Measurements from ENCODE around the gene EXOC6B. TPM values are rescaled to one million over a fixed set of nuclear protein-coding genes. Genes with fewer than 3 reads are reported as not detected.

Gene EXOC6B
- total and polyA plus RNA-seq, 2 donors from 2014 or later, result 5.9 to 31.3 TPM

DNA sequence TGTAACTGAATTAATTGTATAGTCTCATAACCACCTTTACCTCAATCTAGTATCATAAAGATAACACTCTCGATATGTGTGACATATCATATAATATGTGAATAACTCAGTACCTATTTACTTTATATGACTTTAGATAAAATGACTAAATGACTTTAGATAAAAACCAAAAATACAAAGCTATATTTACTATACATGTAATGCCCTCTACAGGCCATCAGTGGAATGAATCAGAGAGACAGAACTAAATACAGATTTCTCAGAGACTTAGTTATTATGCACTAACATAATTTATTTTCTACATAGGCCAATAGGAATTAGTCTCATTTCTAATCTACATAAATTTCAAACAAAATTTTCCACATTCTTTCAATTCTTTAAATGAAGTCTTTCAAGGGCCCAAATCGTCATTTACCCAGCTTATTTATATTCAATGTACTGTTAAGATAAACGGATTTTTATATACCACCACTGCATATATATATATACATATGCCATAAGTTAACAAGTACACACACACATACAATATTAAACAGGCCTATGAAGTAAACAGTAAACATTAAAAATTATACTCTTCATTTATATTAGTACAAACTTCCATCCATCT is 219.9 kb downstream of the EXOC6B start:
- no peaks in the 10 kb centered on the region for H3K27me3 ChIP-seq (ENCODE audit: control insufficient read depth, insufficient read depth, low read length)
- TF ChIP-seq, protein P1, sequence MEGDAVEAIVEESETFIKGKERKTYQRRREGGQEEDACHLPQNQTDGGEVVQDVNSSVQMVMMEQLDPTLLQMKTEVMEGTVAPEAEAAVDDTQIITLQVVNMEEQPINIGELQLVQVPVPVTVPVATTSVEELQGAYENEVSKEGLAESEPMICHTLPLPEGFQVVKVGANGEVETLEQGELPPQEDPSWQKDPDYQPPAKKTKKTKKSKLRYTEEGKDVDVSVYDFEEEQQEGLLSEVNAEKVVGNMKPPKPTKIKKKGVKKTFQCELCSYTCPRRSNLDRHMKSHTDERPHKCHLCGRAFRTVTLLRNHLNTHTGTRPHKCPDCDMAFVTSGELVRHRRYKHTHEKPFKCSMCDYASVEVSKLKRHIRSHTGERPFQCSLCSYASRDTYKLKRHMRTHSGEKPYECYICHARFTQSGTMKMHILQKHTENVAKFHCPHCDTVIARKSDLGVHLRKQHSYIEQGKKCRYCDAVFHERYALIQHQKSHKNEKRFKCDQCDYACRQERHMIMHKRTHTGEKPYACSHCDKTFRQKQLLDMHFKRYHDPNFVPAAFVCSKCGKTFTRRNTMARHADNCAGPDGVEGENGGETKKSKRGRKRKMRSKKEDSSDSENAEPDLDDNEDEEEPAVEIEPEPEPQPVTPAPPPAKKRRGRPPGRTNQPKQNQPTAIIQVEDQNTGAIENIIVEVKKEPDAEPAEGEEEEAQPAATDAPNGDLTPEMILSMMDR (IDR thresholded peaks at IDR 0.05; ENCODE audit: borderline replicate concordance, extremely low read depth, insufficient read depth), result peak; percentile 35
- H3K27ac ChIP-seq (ENCODE audit: low read depth in 2 of 2, low read length in 2 of 2), result no peak overlapping the region
- intact Hi-C loops (cut with DNase I), result no loop called here
- FAIRE-seq (peak; percentile 93), DNase-seq (peak in 1 of 5 donors; percentile 3)
- no peaks in the 10 kb centered on the region for H3K36me3 ChIP-seq (ENCODE audit: control insufficient read depth in 2 of 3, insufficient read depth in 3 of 3, low read length in 3 of 3)
- H3K4me3 ChIP-seq (ENCODE audit: low read length in 3 of 3), result no peak overlapping the region
- H3K4me1 ChIP-seq (ENCODE audit: control insufficient read depth in 2 of 3, insufficient read depth in 2 of 3, low read depth in 1 of 3, low read length in 3 of 3), result no peaks in the 10 kb centered on the region
- no peak overlapping the region for H3K9ac ChIP-seq (ENCODE audit: low read length in 3 of 3)
- no peaks in the 10 kb centered on the region for H3K9me3 ChIP-seq (ENCODE audit: control insufficient read depth in 2 of 3, insufficient read depth in 1 of 3, low read length in 3 of 3)

DNA sequence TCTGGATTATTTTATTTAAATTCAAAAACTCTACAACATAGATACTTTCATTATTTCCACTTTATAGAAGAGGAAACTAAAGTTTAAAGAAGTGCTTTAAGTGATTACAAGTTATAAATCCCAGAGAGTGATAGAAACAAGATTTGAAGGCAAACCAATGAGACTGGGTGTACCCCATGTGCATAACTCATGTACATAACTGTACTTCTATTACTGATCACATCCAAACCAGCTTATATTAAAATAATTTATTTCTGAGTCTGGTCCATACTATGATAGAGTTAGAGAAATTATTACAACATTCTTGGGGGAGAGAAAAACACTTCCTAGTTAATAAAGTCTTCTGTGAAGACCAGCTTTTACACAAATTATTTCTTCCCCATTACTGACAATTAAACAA is 221.4 kb downstream of the EXOC6B start:
- no peak for FAIRE-seq

DNA sequence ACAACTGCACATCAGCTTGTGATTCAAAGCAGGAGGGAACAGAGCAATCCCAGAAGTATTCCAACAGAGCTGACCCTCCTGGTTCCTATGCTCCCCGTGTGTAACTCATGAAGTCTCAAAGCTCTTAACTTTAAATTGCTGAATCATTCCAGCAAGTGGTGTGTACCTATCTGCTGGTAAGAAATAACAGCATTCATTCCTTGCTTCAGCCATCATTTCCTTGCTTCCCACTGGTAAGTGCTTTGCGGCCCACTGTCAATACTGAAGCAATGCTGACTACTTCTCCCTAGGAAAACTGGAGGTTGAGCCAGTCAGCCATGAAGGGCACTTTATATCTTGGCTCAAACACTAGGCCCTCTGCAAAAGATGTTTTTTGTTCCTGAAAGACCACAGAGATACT is 222.4 kb downstream of the EXOC6B start:
- no peak overlapping the region for H3K27ac ChIP-seq (ENCODE audit: low read depth in 2 of 2, low read length in 2 of 2)
- TF ChIP-seq, protein P1 (IDR thresholded peaks at IDR 0.05; ENCODE audit: borderline replicate concordance, extremely low read depth, insufficient read depth), result no peak
- no peak for FAIRE-seq

More for the DNA sequence above, 221.4 kb downstream of the EXOC6B start:
- DNase-seq, result no peak
- Histone ChIP-seq H3K9me3 (ENCODE audit: control insufficient read depth in 2 of 3, insufficient read depth in 1 of 3, low read length in 3 of 3) (no peaks in the 10 kb centered on the region), H3K4me1 (ENCODE audit: control insufficient read depth in 2 of 3, insufficient read depth in 2 of 3, low read depth in 1 of 3, low read length in 3 of 3) (no peaks in the 10 kb centered on the region), H3K27me3 (ENCODE audit: control insufficient read depth, insufficient read depth, low read length) (no peaks in the 10 kb centered on the region), H3K27ac (ENCODE audit: low read depth in 2 of 2, low read length in 2 of 2) (no peak overlapping the region), H3K36me3 (ENCODE audit: control insufficient read depth in 2 of 3, insufficient read depth in 3 of 3, low read length in 3 of 3) (no peaks in the 10 kb centered on the region), H3K4me3 (ENCODE audit: low read length in 3 of 3) (no peak overlapping the region), H3K9ac (ENCODE audit: low read length in 3 of 3) (no peak overlapping the region)
- intact Hi-C loops (cut with DNase I), result no loop called here
- TF ChIP-seq, protein P1 (IDR thresholded peaks at IDR 0.05; ENCODE audit: borderline replicate concordance, extremely low read depth, insufficient read depth), result no peak

DNA sequence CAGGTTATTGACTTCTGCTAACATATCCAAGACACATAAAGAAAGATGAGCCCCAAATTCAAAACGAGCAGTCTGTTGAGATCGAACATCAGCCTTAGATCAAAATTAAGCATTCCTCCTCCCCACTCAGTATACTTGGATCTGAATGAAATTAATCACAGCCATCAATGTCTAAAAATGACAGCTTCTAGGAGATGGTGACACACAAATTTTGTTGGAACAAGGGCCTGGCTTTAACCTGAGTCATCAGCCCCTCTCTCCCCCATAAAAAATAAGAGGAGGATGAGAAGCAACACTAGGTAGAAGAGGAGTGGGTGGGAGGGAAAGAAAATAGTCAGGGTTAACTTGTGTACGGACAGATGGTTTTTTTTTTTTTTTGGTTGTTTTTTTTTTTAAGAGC is 223.1 kb downstream of the EXOC6B start:
- no peak for FAIRE-seq
- Histone ChIP-seq H3K27me3 (ENCODE audit: control insufficient read depth, insufficient read depth, low read length) (no peaks in the 10 kb centered on the region), H3K4me3 (ENCODE audit: low read length in 3 of 3) (no peak overlapping the region), H3K36me3 (ENCODE audit: control insufficient read depth in 2 of 3, insufficient read depth in 3 of 3, low read length in 3 of 3) (no peaks in the 10 kb centered on the region), H3K9ac (ENCODE audit: low read length in 3 of 3) (no peak overlapping the region), H3K4me1 (ENCODE audit: control insufficient read depth in 2 of 3, insufficient read depth in 2 of 3, low read depth in 1 of 3, low read length in 3 of 3) (no peaks in the 10 kb centered on the region), H3K9me3 (ENCODE audit: control insufficient read depth in 2 of 3, insufficient read depth in 1 of 3, low read length in 3 of 3) (no peaks in the 10 kb centered on the region), H3K27ac (ENCODE audit: low read depth in 2 of 2, low read length in 2 of 2) (no peak overlapping the region)
- TF ChIP-seq, protein P1 (IDR thresholded peaks at IDR 0.05; ENCODE audit: borderline replicate concordance, extremely low read depth, insufficient read depth), result no peak
- no peak for DNase-seq
- intact Hi-C loops (cut with DNase I), result no loop called here

More for the DNA sequence above, 222.4 kb downstream of the EXOC6B start:
- Histone ChIP-seq H3K36me3 (ENCODE audit: control insufficient read depth in 2 of 3, insufficient read depth in 3 of 3, low read length in 3 of 3) (no peaks in the 10 kb centered on the region), H3K9me3 (ENCODE audit: control insufficient read depth in 2 of 3, insufficient read depth in 1 of 3, low read length in 3 of 3) (no peaks in the 10 kb centered on the region), H3K4me1 (ENCODE audit: control insufficient read depth in 2 of 3, insufficient read depth in 2 of 3, low read depth in 1 of 3, low read length in 3 of 3) (no peaks in the 10 kb centered on the region), H3K27me3 (ENCODE audit: control insufficient read depth, insufficient read depth, low read length) (no peaks in the 10 kb centered on the region), H3K9ac (ENCODE audit: low read length in 3 of 3) (no peak overlapping the region), H3K4me3 (ENCODE audit: low read length in 3 of 3) (no peak overlapping the region)
- intact Hi-C loops (cut with DNase I), result no loop called here
- DNase-seq, result peak in 2 of 5 donors; percentile 7 to 11
